Measurements from ENCODE around the gene ZNF74. TPM values are rescaled to one million over a fixed set of nuclear protein-coding genes. Genes with fewer than 3 reads are reported as not detected.

The ZNF74 gene
- polyA plus RNA-seq, 4 donors, result 15.0 to 20.4 (median 15.9) TPM

DNA sequence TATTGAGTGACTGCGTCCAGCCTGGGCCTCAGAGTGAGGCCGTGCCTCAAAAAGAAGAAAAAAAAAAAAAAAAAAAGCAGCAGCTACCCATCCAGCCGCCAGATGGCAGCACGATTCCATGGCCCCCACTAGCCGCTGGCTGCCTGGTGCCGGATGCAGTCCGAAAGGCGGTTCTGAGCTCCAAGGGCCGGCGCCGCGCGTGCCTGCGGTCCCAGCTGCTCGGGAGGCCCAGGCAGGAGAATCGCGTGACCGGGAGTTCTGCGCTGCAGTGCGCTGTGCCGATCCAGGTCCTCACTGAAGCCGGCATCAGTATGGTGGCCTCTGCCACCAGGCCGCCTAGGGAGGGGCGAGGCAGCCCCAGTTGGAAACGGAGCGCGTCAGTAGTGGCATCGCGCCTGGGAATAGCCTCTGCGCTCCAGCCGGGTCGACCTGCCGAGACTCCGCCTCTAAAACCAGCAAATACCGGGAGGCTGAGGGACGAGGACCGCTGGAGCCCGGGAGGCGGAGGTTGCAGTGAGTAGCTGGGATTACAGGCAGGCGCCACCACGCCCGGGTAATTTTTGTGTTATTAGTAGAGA is 24.3 kb downstream of the ZNF74 start:
- DNase-seq (ENCODE audit: low read depth in 4 of 4, low spot score in 3 of 4), result peak in 1 of 4 donors; percentile 70

DNA sequence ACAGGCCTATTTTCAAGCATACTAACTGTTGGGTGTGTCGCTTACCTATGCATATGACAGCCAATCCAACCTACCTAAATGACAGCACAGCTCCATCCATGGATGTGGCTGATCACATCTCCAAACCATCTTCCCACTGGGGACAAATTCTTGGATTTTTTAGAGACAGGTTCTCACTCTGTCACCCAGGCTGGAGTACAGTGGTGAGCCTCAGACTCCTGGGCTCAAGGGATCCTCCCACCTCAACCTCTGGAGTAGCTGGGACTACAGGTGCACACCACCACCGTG is 25.7 kb downstream of the ZNF74 start:
- no peak for DNase-seq (ENCODE audit: low read depth in 4 of 4, low spot score in 3 of 4)

- DNase-seq (ENCODE audit: low read depth in 4 of 4, low spot score in 3 of 4), result no peak
These were observed 26.3 kb downstream of the ZNF74 start for GRCh38 chr22:20420157-20420842.

DNA sequence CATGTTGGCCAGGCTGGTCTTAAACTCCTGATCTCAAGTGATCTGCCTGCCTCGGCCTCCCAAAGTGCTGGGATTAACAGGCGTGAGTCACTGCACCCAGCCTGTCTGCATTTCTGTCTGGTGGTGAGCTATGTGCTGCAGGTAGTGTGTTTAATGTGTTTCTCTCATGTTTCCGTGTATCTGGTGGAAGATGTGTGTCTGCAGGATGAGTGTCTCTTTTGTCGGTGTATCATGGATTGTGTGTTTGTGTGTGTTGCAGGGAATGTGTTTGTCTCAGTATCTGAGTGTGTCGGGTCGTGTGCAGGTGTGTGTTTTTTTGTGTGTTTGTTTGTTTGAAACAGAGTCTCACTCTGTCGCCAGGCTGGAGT is 27.5 kb downstream of the ZNF74 start:
- DNase-seq (ENCODE audit: low read depth in 4 of 4, low spot score in 3 of 4), result no peak

DNA sequence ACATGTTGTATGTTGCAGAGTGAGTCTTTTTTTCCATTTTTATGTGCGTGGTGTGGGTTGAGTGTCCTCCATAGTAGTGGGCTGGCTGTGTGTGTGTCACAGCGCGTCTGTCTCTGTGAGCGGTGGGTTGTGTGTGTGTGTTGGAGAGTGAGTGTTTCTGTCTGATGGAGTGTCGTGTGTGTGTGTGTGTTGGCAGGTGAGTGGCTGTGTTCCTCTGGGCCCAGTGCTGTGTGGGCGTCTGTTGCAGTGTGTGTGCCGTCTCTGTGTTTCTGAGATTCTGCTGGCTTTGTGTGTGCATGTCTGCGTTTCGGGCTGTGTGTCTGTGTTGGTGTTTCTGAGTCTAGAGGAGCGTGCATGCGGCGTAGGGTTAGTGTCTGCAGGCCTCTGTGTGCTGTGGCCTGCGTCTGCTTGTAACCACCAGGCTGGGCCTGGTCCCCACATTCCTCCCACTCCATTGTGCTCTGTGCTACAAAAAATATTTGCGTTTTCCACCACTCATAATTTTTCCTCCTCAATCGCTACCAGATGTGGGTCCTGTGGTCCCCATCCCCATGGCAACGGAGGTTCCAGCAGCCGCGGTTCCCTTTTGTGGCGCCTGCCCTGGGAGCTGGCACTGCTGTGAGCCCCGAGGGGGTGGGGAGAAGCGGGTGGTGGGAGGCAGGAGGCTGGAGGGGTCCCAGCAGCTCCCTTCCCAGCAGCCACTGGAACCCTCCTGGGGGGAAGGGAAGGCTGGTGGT is 28.5 kb downstream of the ZNF74 start:
- DNase-seq (ENCODE audit: low read depth in 4 of 4, low spot score in 3 of 4), result no peak

DNA sequence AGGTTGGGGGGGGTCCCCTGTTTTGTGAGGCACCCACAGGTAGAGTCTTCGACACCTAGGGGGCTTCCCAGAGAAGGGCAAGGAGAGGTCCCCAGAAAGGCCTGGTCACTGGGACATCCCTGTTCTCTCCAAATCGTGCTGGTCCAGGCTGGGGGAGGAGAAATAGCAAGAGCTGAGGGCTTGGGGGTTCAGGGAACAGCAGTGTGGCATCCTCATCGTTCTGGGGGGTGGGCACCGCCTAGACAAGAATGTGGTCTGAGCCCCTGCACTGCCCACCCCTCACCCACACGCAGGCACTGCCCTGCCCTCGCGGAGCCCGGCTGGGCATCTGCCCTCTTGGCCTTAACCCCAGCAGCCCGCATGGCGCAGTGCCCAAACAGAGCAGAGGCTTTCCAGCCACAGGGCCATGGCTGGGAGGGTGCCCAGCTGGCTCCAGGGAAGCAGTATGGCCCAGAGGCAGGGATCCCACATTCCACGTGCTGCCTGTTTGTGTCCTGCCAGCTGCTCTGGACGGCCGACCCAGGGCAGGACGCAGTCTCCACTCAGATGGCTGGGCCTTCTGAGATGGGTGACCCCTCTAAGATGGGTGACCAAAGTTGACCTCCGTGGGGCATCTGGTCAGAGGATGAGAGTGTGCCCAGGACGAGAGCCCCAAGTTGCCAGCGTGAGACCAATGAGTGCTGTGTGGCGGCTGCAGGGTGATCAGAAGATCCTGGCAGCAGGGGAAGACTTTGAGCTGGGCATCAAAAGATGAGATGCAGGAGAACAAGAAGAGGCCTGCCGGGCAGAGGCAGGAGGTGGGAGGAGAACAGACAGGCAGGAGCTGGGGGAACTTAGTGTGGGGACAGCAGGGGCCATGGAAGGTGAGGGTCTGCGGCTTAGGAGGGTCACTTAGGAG is 29.3 kb downstream of the ZNF74 start:
- no peak for DNase-seq (ENCODE audit: low read depth in 4 of 4, low spot score in 3 of 4)

- no peak for DNase-seq (ENCODE audit: low read depth in 4 of 4, low spot score in 3 of 4)
These were observed 30.1 kb downstream of the ZNF74 start for GRCh38 chr22:20423906-20424551.

- DNase-seq (ENCODE audit: low read depth in 4 of 4, low spot score in 3 of 4), result no peak
These were observed 30.6 kb downstream of the ZNF74 start for GRCh38 chr22:20424568-20424931.

GRCh38 chr22:20424932-20425565 is 31.1 kb downstream of the ZNF74 start:
- DNase-seq (ENCODE audit: low read depth in 4 of 4, low spot score in 3 of 4), result no peak

GRCh38 chr22:20425566-20426258 is 31.8 kb downstream of the ZNF74 start:
- DNase-seq (ENCODE audit: low read depth in 4 of 4, low spot score in 3 of 4), result no peak

DNA sequence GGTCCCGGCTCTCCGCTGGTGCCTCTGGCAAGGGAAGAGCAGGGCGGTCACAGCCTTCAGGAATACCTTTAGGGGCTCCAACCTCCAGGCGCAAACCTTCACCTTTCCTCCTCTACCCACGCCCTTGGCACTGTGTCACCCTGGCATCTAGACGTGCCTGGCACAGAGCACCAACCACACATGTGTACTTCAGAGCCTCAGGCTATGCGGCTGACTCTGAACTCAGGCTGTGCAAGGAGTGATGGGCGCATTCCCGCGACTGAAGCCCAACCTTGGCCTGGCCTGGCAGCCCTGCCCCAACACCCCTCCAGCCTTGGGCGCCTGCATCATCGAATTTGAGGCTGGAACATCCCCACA is 32.3 kb downstream of the ZNF74 start:
- DNase-seq (ENCODE audit: low read depth in 4 of 4, low spot score in 3 of 4), result no peak

- DNase-seq (ENCODE audit: low read depth in 4 of 4, low spot score in 3 of 4), result no peak
These were observed 33.4 kb downstream of the ZNF74 start for GRCh38 chr22:20427104-20427944.

- DNase-seq (ENCODE audit: low read depth in 4 of 4, low spot score in 3 of 4), result no peak
These were observed 34.0 kb downstream of the ZNF74 start for GRCh38 chr22:20427945-20428417.

DNA sequence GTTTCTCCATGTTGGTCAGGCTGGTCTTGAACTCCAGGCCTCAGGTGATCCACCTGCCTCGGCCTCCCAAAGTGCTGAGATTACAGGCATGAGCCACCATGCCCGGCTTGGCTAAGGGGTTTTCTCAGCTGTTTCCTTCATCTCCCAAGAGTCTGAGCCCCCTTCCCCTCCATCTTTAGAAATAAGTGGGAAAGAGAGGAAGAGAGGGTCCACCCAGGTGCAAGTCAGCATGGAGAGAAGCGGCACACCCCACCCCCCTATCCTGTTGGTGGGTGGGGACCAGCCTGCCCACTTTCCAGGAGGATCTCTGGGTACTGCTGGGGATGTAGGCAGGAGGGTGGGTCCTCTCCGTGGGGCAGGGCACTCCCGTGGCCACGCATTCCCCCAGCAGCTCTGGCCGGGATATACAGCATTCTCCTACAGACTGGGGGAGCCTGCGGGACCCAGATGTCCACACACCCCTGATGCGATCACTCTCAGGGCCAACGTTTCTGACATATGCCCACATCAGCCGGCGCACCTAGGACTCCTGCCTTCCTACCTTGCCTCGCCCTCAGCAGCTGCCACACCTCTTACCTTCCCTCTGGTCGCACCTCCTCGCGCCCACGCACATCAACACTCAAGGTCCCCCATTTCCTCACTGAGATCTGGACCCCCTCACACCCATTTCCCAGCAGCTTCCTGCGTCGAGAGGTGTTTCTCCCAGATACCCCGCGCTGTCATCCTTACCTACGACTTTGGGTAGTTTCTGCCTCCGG is 34.7 kb downstream of the ZNF74 start:
- no peak for DNase-seq (ENCODE audit: low read depth in 4 of 4, low spot score in 3 of 4)

DNA sequence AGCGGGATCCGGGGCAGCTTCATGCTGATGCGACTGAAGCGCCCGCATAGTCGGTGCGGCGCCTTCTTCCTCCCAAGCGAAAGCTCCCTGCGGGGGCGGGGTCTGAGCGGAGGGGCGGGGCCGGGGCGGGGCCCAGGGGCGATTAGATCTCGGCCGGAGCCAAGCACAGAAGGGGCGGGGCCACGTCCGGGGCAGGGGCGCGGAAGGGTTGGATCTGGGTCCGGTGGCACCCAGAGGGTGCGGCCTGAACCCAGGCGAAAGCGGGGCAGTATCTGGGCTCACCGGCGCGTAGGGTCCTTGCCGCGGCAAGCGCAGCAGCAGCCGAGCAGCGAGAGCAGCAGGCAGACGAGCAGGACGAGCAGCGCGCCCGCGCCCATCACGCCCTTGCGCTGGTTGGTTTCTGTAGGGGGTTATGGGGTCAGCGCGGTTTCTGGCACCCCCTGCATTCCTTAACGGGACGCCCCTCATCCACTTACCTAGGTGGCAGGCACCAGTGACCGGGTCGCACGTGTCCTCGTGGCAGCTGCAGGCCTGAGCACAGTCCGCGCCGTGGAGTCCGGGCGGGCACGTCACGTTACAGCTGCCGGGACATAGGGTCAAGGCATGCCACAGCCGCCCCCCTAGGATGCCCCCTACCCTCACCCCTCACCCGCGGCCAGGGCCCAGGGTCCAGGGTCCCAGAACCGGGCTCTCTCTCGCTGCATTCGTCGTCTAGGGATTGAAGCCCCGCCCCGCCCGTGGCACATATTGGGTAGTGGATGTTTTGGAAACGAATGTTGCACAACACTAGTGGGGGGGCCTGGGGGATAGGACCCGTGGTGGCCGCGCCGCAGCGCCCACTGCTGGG is 35.5 kb downstream of the ZNF74 start:
- DNase-seq (ENCODE audit: low read depth in 4 of 4, low spot score in 3 of 4), result no peak

DNA sequence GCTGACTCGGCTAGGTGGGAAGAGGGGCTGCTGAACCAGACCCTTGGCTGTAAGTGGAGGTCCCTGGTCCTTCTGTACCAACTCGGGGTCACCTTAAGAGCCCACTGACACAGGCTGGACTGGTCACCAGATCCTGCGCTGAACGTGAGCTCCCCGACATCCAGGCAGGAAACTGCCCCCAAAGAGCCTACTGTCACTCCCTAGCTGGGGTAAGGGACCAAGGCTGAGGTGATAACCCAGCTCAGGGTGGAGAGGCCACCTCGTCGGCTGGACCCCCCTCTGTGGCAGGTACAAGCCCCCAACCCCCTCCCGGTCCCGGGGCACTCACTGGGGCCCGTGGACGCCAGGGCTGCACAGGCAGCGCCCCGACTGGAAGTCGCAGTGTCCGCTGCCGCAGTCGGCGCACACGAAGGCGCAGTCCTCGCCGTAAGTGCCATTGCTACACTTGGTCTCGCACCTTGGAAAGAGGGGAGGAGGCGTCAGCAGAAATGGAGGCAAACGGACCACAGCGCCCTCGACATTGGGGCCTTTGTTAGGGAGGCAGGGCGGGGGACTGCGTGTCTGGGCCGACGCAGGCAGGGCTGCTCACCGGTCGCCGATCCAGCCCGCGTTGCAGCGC is 36.3 kb downstream of the ZNF74 start:
- no peak for DNase-seq (ENCODE audit: low read depth in 4 of 4, low spot score in 3 of 4)

Measured in right renal pelvis (tissue), 4 donors.